Activated T-helper 17 cell treated with anti-CD3 and anti-CD28 coated beads, Interleukin-2, amount 50 U/mL, for 72 hours (primary cell): ENCODE data around the gene RXRB. TPM values are rescaled to one million over a fixed set of nuclear protein-coding genes. Genes with fewer than 3 reads are reported as not detected.

Experiments used
- ATAC-seq: fragments of 150-1000 bp; cut with Tn5 transposase; replicated peaks from 2 replicates; pipeline ENCODE4 v1.10.0; 2021; ENCODE audit warnings: mild to moderate bottlenecking, moderate library complexity
- H3K27ac Mint-ChIP-seq: one replicate; pipeline ENCODE4 v1.8.0; 2022; ENCODE audit warnings: mixed read lengths
- H3K27me3 Mint-ChIP-seq: one replicate; pipeline ENCODE4 v1.8.0; 2022; ENCODE audit warnings: mixed read lengths
- H3K36me3 Mint-ChIP-seq: one replicate; pipeline ENCODE4 v1.8.0; 2022; ENCODE audit warnings: low read depth, mild to moderate bottlenecking, mixed read lengths
- H3K4me1 Mint-ChIP-seq: one replicate; pipeline ENCODE4 v1.8.0; 2022; ENCODE audit warnings: mixed read lengths
- H3K4me3 Mint-ChIP-seq: one replicate; pipeline ENCODE4 v1.8.0; 2022; ENCODE audit warnings: mild to moderate bottlenecking, mixed read lengths
- H3K9me3 Mint-ChIP-seq: one replicate; pipeline ENCODE4 v1.8.0; 2022; ENCODE audit warnings: mixed read lengths
- total RNA-seq, 2 donors: library from RNA; stranded (reverse); gene quantifications; one replicate each; pipeline ENCODE4 v1.2.3, GENCODE V29; 2022

The RXRB gene
- total RNA-seq, 2 donors from 2014 or later: 31.0 to 68.7 TPM

- H3K27ac Mint-ChIP-seq: peak overlapping the region; percentile 91
Observed at GRCh38 chr6:33206027-33206863, 5.8 kb upstream of the RXRB start.

DNA sequence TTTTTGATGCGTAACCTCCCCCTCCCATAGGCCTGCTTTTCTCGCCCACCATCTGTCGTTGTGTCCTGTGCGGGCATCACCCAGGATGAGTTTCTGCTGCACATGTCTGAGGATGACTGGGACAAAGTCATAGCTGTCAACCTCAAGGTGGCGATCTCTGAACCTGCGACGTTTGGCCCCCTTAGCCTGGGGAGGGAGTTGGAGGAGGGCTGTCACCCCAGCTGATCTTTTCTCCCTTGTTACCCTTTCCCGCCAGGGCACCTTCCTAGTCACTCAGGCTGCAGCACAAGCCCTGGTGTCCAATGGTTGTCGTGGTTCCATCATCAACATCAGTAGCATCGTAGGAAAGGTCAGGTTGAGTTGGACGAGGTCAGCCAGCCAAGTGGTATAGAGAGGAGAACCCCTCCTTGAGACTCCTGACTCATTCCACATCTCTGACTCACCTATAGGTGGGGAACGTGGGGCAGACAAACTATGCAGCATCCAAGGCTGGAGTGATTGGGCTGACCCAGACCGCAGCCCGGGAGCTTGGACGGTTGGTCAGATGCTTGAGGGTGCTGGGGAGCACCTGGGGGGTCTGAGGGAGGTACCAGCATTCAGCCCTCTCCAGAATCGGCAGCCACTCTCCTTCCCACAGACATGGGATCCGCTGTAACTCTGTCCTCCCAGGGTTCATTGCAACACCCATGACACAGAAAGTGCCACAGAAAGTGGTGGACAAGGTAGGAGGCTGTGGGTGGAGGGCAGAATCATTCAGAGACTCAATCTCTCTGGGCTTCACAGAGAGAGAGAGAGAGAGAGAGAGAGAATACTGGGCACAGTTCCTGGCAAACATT, 4.9 kb upstream of the RXRB start:
- H3K27ac Mint-ChIP-seq: peak overlapping the region; percentile 91
- no peaks in the 10 kb centered on the region for H3K9me3 Mint-ChIP-seq
- no peaks in the 10 kb centered on the region for H3K27me3 Mint-ChIP-seq
- peaks cover 71% of the 10 kb centered on the region for H3K36me3 Mint-ChIP-seq
- H3K4me1 Mint-ChIP-seq: peaks cover 57% of the 10 kb centered on the region
- peak overlapping the region; percentile 100 for H3K4me3 Mint-ChIP-seq
- ATAC-seq: peak; percentile 75

More at GRCh38 chr6:33206027-33206863, 5.8 kb upstream of the RXRB start:
- Mint-ChIP-seq H3K27me3 (no peaks in the 10 kb centered on the region), H3K36me3 (peaks cover 71% of the 10 kb centered on the region), H3K4me3 (peak overlapping the region; percentile 100), H3K9me3 (no peaks in the 10 kb centered on the region), H3K4me1 (peaks cover 57% of the 10 kb centered on the region)
- no peak for ATAC-seq

DNA sequence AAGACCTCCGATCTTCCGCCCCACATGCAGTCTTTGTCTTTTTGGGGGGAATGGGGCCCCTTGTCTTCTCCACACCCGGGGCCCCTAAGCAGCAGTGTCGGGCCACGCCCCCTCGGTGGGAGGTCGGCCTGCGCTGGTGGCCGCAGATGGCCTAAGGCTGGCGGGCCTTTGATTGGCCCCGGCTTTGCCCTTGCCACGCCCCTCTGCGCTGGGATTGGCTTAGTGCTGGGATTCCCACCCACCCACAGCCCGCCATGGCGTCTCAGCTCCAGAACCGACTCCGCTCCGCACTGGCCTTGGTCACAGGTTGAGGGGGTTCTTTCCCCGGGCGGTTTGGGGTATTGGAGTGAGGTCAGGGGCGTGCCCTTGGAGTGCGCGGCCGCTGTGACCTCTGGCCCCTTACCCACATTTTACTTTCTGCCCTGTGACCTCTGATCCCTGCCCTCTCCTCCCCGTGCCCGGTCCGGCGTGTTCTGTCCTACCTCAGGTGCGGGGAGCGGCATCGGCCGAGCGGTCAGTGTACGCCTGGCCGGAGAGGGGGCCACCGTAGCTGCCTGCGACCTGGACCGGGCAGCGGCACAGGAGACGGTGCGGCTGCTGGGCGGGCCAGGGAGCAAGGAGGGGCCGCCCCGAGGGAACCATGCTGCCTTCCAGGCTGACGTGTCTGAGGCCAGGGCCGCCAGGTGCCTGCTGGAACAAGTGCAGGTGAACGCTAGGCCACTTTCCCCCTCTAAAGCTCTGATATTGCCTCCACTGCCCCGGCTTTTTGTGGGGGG, 4.1 kb upstream of the RXRB start, which contains the start of gene HSD17B8:
Gene HSD17B8, plus strand, starts transcription at position 241 of the 776 bp plus-strand sequence. Its CDS starts 14 bp downstream, at position 255.
- Mint-ChIP-seq H3K36me3 (peaks cover 64% of the 10 kb centered on the region), H3K9me3 (no peaks in the 10 kb centered on the region), H3K27me3 (no peaks in the 10 kb centered on the region), H3K4me3 (peak within 1 kb of the TSS; percentile 100), H3K27ac (peak within 1 kb of the TSS; percentile 91), H3K4me1 (peaks cover 56% of the 10 kb centered on the region)
- ATAC-seq: peak; percentile 55

DNA sequence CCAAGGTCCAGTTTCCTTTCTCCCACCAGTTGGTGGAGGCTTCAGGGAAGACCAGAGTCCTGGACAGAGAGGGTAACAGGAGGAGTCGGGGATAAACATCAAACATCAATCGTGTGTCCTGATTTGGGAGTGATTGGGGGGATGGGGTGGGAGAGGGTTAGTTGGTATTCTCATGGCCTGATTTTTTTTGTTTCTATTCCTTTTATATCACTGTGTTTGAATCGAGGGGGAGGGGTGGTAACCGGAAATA, 3.6 kb upstream of the RXRB start:
- Mint-ChIP-seq H3K4me3 (peak overlapping the region; percentile 100), H3K9me3 (no peaks in the 10 kb centered on the region), H3K27me3 (no peaks in the 10 kb centered on the region), H3K4me1 (peaks cover 51% of the 10 kb centered on the region), H3K27ac (peak overlapping the region; percentile 85), H3K36me3 (peaks cover 60% of the 10 kb centered on the region)
- ATAC-seq: no peak

GRCh38 chr6:33203443-33204164, 3.1 kb upstream of the RXRB start:
- no peak for ATAC-seq
- peaks cover 51% of the 10 kb centered on the region for H3K4me1 Mint-ChIP-seq
- no peaks in the 10 kb centered on the region for H3K9me3 Mint-ChIP-seq
- peak overlapping the region; percentile 85 for H3K27ac Mint-ChIP-seq
- no peaks in the 10 kb centered on the region for H3K27me3 Mint-ChIP-seq
- H3K4me3 Mint-ChIP-seq: peak overlapping the region; percentile 100
- H3K36me3 Mint-ChIP-seq: peaks cover 60% of the 10 kb centered on the region

- Mint-ChIP-seq H3K9me3 (no peaks in the 10 kb centered on the region), H3K4me1 (peaks cover 59% of the 10 kb centered on the region), H3K27me3 (no peaks in the 10 kb centered on the region), H3K4me3 (peak overlapping the region; percentile 100), H3K27ac (peak overlapping the region; percentile 100), H3K36me3 (peaks cover 67% of the 10 kb centered on the region)
- ATAC-seq: no peak
Observed at GRCh38 chr6:33202799-33203198, 2.3 kb upstream of the RXRB start.

DNA sequence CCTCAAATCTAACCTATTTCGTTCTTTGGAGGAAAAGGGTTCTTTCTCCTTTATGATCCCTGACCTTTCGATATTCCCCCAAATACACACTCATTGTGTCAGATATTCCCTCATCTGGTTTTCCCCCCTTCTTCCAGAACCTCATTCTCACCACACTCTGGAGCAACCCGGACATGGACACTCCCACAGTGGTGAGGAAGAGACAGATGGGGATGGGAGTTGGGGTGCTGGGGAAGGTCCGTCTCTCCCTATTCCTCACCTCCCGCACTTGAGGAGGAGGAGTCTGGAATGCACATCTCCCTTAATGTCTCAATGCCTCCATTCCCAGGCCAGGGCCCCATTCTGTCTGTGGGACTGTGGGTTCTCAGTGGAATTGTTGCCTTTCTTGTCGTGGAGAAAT, 1.5 kb upstream of the RXRB start:
- Mint-ChIP-seq H3K27ac (peak overlapping the region; percentile 100), H3K9me3 (no peaks in the 10 kb centered on the region), H3K4me3 (peak overlapping the region; percentile 100), H3K27me3 (no peaks in the 10 kb centered on the region), H3K4me1 (peaks cover 61% of the 10 kb centered on the region), H3K36me3 (peaks cover 76% of the 10 kb centered on the region)
- no peak for ATAC-seq

GRCh38 chr6:33201147-33201545, 681 bp upstream of the RXRB start:
- peaks cover 84% of the 10 kb centered on the region for H3K36me3 Mint-ChIP-seq

DNA sequence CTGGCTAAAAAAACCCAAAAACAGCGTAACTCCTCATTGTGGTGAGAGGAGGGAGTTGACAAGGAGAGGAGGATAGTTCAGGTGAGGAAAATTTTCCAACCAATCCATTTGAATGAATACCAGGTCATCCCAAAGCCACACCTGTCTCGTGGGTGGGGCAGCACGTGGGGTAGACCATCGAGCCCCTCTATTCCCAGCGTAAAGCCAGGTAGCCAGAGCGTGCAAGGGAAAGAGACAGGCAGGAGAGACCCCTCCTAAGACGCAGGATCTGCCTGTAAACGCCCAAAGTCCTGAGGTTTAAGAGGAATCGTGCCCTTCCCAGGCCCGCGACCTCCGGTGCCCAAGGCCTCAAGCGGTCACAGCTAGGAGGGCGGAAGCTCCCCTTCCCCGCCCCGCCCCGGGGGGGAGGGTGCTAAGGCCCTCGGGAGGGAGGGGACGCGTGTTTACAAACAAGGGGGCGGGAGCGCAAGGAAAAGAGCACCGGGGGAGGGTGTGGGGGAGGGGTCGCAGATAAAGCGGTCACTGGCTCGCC, 712 bp downstream of the RXRB start:
- peak; percentile 50 for ATAC-seq
- no peaks in the 10 kb centered on the region for H3K27me3 Mint-ChIP-seq
- H3K4me1 Mint-ChIP-seq: peaks cover 44% of the 10 kb centered on the region
- peak overlapping the region; percentile 91 for H3K27ac Mint-ChIP-seq
- H3K4me3 Mint-ChIP-seq: peak overlapping the region; percentile 100
- no peaks in the 10 kb centered on the region for H3K9me3 Mint-ChIP-seq
- peaks cover 87% of the 10 kb centered on the region for H3K36me3 Mint-ChIP-seq

More at GRCh38 chr6:33201147-33201545, 681 bp upstream of the RXRB start:
- Mint-ChIP-seq H3K4me1 (peaks cover 57% of the 10 kb centered on the region), H3K4me3 (peak overlapping the region; percentile 100), H3K9me3 (no peaks in the 10 kb centered on the region), H3K27me3 (no peaks in the 10 kb centered on the region), H3K27ac (peak overlapping the region; percentile 100)
- no peak for ATAC-seq

- Mint-ChIP-seq H3K4me3 (peak overlapping the region; percentile 100), H3K36me3 (peaks cover 89% of the 10 kb centered on the region), H3K27ac (peak overlapping the region; percentile 91), H3K9me3 (no peaks in the 10 kb centered on the region), H3K4me1 (peaks cover 41% of the 10 kb centered on the region), H3K27me3 (no peaks in the 10 kb centered on the region)
- no peak for ATAC-seq
Observed at GRCh38 chr6:33198853-33199436, 1.5 kb downstream of the RXRB start.

GRCh38 chr6:33198159-33198852, 2.2 kb downstream of the RXRB start:
- H3K36me3 Mint-ChIP-seq: peaks cover 87% of the 10 kb centered on the region

DNA sequence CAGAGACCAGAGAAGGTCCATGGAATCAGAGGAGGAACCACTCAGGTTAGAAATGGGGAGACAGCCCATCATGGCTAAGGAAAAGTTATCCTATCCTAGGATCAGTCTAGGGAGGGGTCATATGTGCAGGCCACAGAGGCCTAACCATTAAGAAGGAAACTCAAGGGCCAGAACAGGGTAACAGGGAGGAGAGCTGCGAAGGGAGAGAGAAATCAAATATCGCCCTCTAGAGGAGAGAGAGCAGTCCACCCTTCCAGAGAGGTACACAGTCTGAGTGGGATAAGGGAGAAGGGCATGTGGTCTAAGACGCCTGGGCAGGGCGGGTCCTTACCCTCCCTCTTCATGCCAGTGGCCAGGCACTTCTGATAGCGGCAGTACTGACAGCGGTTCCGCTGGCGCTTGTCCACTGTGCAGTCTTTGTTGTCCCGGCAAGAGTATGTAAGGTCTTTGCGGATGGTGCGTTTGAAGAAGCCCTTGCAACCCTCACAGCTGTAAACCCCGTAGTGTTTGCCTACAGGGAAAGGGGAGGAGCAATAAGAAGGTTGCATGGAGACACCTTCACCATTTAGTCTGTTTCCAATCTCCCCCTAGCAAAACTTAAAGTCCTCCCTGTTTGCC, 2.9 kb downstream of the RXRB start:
- Mint-ChIP-seq H3K27me3 (no peaks in the 10 kb centered on the region), H3K27ac (peak overlapping the region; percentile 91), H3K9me3 (no peaks in the 10 kb centered on the region), H3K4me1 (peaks cover 30% of the 10 kb centered on the region), H3K4me3 (peak overlapping the region; percentile 100), H3K36me3 (peaks cover 80% of the 10 kb centered on the region)
- ATAC-seq: peak; percentile 46

More at GRCh38 chr6:33198159-33198852, 2.2 kb downstream of the RXRB start:
- H3K27me3 Mint-ChIP-seq: no peaks in the 10 kb centered on the region
- H3K9me3 Mint-ChIP-seq: no peaks in the 10 kb centered on the region
- peak overlapping the region; percentile 100 for H3K4me3 Mint-ChIP-seq
- no peak for ATAC-seq
- H3K4me1 Mint-ChIP-seq: peaks cover 38% of the 10 kb centered on the region
- H3K27ac Mint-ChIP-seq: peak overlapping the region; percentile 91
